ENCODE data around the gene SEC31B. TPM values are rescaled to one million over a fixed set of nuclear protein-coding genes. Genes with fewer than 3 reads are reported as not detected.

The SEC31B gene
- total and polyA plus RNA-seq, 2 of the 8 experiments (the other 6 are each of a cell fraction or from before 2014, with no cell fraction given): 4.1 to 5.3 TPM

GRCh38 chr10:100498059-100498458 is 21.6 kb downstream of the SEC31B start:
- Histone ChIP-seq H3K36me3 (ENCODE audit: control insufficient read depth in 2 of 4, insufficient read depth in 4 of 4, low read length in 3 of 4) (no peaks in the 10 kb centered on the region; a peak in 1 of 8 replicates), H3K4ac (replicated peaks; ENCODE audit: insufficient read length, low read depth, low read length) (no peak overlapping the region), H2BK5ac (ENCODE audit: low read depth, low read length) (no peak overlapping the region), H2AK5ac (ENCODE audit: low read depth, low read length) (no peak overlapping the region), H3K23ac (ENCODE audit: insufficient read length) (no peak overlapping the region), H4K5ac (ENCODE audit: insufficient read length, low read depth, low read length) (no peak overlapping the region), H3K9ac (replicated peaks in 1 of 4; ENCODE audit: extremely low read depth in 1 of 4, low read depth in 3 of 4, low read length in 3 of 4) (no peak overlapping the region), H3K9me3 (ENCODE audit: insufficient read depth in 2 of 2, low read depth in 1 of 2, low read length in 1 of 2) (no peaks in the 10 kb centered on the region), H3K4me2 (ENCODE audit: insufficient read depth in 1 of 2, low read depth in 2 of 2, low read length in 2 of 2) (no peak overlapping the region), H2BK12ac (ENCODE audit: low read depth, low read length) (no peak overlapping the region), H3K27ac (ENCODE audit: low read depth, low read length) (no peak overlapping the region), H2BK120ac (replicated peaks; ENCODE audit: low read depth, low read length) (no peak overlapping the region), H3K23me2 (ENCODE audit: low read depth, low read length) (no peaks in the 10 kb centered on the region; the same call in 1 of the 2 replicates), H3K4me1 (replicated peaks in 1 of 4; ENCODE audit: control insufficient read depth in 3 of 4, insufficient read depth in 4 of 4, low read length in 3 of 4) (no peaks in the 10 kb centered on the region), H3K4me3 (ENCODE audit: extremely low read depth in 1 of 4, insufficient read depth in 2 of 4, low read depth in 3 of 4, low read length in 4 of 4) (no peak overlapping the region), H3K14ac (ENCODE audit: insufficient read length) (no peak overlapping the region), H3K79me2 (ENCODE audit: control insufficient read depth in 1 of 2, insufficient read depth in 2 of 2, low read length in 2 of 2) (no peaks in the 10 kb centered on the region), H3K56ac (replicated peaks; ENCODE audit: insufficient read length, low read depth, low read length) (no peak overlapping the region), H2BK15ac (ENCODE audit: low read length) (no peak overlapping the region), H4K20me1 (replicated peaks in 1 of 2; ENCODE audit: control insufficient read depth in 1 of 2, insufficient read depth in 2 of 2, low read length in 2 of 2) (peaks cover 0 to 3% of the 10 kb centered on the region in 2 experiments), H4K91ac (replicated peaks; ENCODE audit: insufficient read length, low read length) (no peak overlapping the region), H3K79me1 (ENCODE audit: low read depth, low read length) (no peaks in the 10 kb centered on the region), H3K18ac (ENCODE audit: extremely low read depth, low read length) (no peak overlapping the region), H3K27me3 (replicated peaks in 1 of 4; ENCODE audit: control insufficient read depth in 3 of 4, extremely low read depth in 1 of 4, insufficient read depth in 3 of 4, low read length in 3 of 4) (peaks cover 7 to 37% (median 16%) of the 10 kb centered on the region in 4 experiments; a peak in 6 of 7 replicates), H4K8ac (ENCODE audit: extremely low read depth, insufficient read depth, low read length) (no peak overlapping the region), H2AFZ (ENCODE audit: low read length) (no peak overlapping the region), H2BK20ac (ENCODE audit: low read length) (no peak overlapping the region)
- POLR2A ChIA-PET (ENCODE audit: partially characterized antibody): interaction anchor here (1.0 to 1.3 kb wide), 2 partner anchors 8 to 241 kb away, joined by 3 read pairs; no protein-coding TSS in a partner anchor
- CTCF ChIA-PET (ENCODE audit: partially characterized antibody): interaction anchor here (0.8 to 8.7 kb wide), 9 partner anchors 9 to 552 kb away, joined by 3 to 111 read pairs (median 8); partner anchors contain the start of gene PKD2L1
- FAIRE-seq (no peak), DNase-seq (ENCODE audit: low read depth in 1 of 2, low spot score in 2 of 2) (no peak)
- no peak for TF ChIP-seq TAF1 (IDR thresholded peaks at IDR 0.05; ENCODE audit: low read depth, low read length)
- TF ChIP-seq BRCA1 (IDR thresholded peaks at IDR 0.05; ENCODE audit: low read depth, low read length): no peak
- TF ChIP-seq NRF1 (IDR thresholded peaks at IDR 0.05; ENCODE audit: low read depth, low read length): no peak
- TF ChIP-seq USF2 (IDR thresholded peaks at IDR 0.05; ENCODE audit: low read length): no peak
- no peak for TF ChIP-seq SP2 (IDR thresholded peaks at IDR 0.05; ENCODE audit: low read length)
- TF ChIP-seq MAFK (IDR thresholded peaks at IDR 0.05; ENCODE audit: low read depth, low read length): no peak
- no peak for TF ChIP-seq GTF2F1 (IDR thresholded peaks at IDR 0.05; ENCODE audit: borderline replicate concordance, low read depth, low read length)
- TF ChIP-seq JUND (IDR thresholded peaks at IDR 0.05; ENCODE audit: low read length): no peak
- no peak for TF ChIP-seq EZH2 (IDR thresholded peaks at IDR 0.05; ENCODE audit: low read depth, low read length, severe bottlenecking)
- no peak for TF ChIP-seq TCF12 (IDR thresholded peaks at IDR 0.05; ENCODE audit: low read depth, low read length)
- no peak for TF ChIP-seq HDAC6 (IDR thresholded peaks at IDR 0.05; ENCODE audit: low read depth, low read length)
- no peak for TF ChIP-seq CHD2 (IDR thresholded peaks at IDR 0.05; ENCODE audit: low read length)
- TF ChIP-seq SIN3A (conservative IDR thresholded peaks at IDR 0.05 in 1 of 2, IDR thresholded peaks at IDR 0.05 in 1 of 2; ENCODE audit: low read depth in 1 of 2, low read length in 2 of 2): no peak
- 90% methylated on average over 4 of the region's 4 CpGs; no CpG with 5 or more reads in 1 of the 2 experiments for WGBS, 2 experiments (ENCODE audit: extremely low coverage in 1 of 2, insufficient coverage in 1 of 2, insufficient read length in 1 of 2, insufficient replicate concordance in 2 of 2, low coverage in 1 of 2, low lambda C conversion rate in 2 of 2, missing lambda C conversion rate in 1 of 2)

Data from H1 (cell line).